ENCODE results near the gene RNF214.

DNA sequence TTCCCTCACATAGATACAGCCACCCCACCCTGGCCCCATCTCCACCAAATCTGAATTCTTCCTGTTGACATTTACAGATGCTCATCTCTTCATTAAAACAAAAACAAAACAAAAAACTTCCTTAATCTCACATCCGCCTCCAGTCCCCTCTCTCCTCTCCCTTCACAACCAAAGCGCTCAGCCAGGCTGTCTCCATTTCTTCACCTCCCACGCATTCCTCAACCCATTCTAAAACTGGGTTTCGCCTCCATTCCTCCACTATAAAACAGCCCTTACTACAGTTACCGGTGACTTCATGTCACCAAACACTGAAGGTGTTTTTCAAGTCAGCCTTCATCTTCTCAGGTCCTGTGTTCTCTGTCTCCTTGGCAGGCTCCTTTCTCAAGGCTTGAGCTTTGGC lies 68.3 kb downstream of the RNF214 start:
- TF ChIP-seq, protein P1, sequence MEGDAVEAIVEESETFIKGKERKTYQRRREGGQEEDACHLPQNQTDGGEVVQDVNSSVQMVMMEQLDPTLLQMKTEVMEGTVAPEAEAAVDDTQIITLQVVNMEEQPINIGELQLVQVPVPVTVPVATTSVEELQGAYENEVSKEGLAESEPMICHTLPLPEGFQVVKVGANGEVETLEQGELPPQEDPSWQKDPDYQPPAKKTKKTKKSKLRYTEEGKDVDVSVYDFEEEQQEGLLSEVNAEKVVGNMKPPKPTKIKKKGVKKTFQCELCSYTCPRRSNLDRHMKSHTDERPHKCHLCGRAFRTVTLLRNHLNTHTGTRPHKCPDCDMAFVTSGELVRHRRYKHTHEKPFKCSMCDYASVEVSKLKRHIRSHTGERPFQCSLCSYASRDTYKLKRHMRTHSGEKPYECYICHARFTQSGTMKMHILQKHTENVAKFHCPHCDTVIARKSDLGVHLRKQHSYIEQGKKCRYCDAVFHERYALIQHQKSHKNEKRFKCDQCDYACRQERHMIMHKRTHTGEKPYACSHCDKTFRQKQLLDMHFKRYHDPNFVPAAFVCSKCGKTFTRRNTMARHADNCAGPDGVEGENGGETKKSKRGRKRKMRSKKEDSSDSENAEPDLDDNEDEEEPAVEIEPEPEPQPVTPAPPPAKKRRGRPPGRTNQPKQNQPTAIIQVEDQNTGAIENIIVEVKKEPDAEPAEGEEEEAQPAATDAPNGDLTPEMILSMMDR (IDR thresholded peaks at IDR 0.05) = no peak
- no peak for TF ChIP-seq EZH2 (IDR thresholded peaks at IDR 0.05; ENCODE audit: borderline replicate concordance, insufficient read depth, low read depth, low read length, poor library complexity, severe bottlenecking)
